GM12878 (cell line): Measurements from ENCODE around the gene LRCH4.

Experiments
- EZH2 ChIP-seq: IDR thresholded peaks from 2 replicates; pipeline ENCODE4 v1.6.1; 2012; ENCODE audit warnings: low read depth, mild to moderate bottlenecking, control low read depth, inconsistent platforms, low read length, borderline replicate concordance; ENCODE audit not compliant: control insufficient read depth
- JUND ChIP-seq: IDR thresholded peaks from 2 replicates; pipeline ENCODE4 v1.6.1; 2012; ENCODE audit warnings: low read depth, mild to moderate bottlenecking, low read length, improper control_type of control experiment, moderate library complexity
- SPI1 ChIP-seq: IDR thresholded peaks from 2 replicates; pipeline ENCODE4 v1.6.1; 2011; ENCODE audit warnings: low read depth, mild to moderate bottlenecking, low read length, moderate library complexity, borderline replicate concordance; ENCODE audit not compliant: insufficient read depth
- TAF1 ChIP-seq: IDR thresholded peaks from 2 replicates; pipeline ENCODE4 v1.6.1; 2011; ENCODE audit warnings: mild to moderate bottlenecking, low read depth, low read length, borderline replicate concordance

DNA sequence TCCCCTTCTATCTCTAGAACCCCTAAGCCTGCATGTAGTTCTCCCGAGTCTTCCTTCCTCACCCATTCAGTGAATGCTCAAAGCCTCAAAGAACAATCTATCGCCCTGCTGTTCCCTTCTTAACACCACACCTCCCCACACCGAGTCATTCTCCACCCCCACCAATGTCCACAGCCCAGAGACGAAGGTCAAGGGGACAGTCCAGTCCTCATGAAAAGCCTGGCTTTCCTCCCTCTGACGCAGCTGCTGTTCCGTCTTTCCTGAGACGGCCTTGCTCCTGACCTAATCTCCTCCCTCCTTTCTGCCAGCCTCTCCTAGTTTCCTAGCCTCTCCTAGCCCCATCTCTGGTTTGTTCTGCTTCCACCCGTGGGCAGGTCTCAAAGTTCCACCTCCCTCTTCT lies 35.6 kb upstream of the LRCH4 start:
- TF ChIP-seq JUND (no peak), EZH2 (no peak), TAF1 (no peak), SPI1 (no peak)
